ENCODE measurements around the gene MTNR1A.
"Not testable (repeated sequence)": the region's sequence is repeated elsewhere in the genome, so short reads cannot be mapped to it uniquely, and the experiment has no call there.

Gene MTNR1A

DNA sequence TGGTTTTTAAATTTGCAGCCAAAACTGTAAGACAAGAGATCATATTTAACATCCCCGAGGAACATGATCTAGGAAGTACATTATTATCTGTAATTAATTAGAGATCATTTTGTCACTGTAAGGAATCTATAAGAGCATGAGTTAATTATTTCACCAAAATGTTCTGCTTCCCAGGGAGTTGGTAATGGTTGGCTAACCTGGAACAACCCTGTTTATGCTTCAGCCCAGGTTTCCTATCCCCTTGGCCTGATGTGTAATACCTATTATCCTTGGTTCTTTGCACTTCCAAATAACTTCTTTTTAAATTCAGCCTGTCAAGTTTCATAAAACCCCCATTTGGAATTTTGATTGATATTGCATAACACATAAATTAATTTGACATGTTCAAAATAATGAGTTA is 6.4 kb upstream of the MTNR1A start:
- DNase-seq (ENCODE audit: low read depth): no peak

DNA sequence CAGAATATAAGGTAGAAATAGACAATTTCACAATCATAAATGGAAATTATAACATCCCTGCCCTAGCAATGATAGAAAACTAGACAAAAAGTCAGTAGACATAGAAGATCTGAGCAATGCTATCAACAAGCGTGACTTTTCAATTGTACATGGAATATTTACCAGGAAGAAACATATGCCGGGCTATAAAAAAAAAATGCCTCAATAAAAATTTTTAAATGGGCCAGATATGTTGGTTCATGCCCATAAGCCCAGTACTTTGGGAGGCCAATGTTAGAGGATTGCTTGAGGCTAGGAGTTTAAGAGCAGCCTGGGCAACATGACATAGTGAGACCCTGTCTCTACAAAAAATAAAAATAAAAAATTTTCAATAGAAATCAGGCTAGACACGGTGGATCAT is 5.3 kb upstream of the MTNR1A start:
- no peak for DNase-seq (ENCODE audit: low read depth)

DNA sequence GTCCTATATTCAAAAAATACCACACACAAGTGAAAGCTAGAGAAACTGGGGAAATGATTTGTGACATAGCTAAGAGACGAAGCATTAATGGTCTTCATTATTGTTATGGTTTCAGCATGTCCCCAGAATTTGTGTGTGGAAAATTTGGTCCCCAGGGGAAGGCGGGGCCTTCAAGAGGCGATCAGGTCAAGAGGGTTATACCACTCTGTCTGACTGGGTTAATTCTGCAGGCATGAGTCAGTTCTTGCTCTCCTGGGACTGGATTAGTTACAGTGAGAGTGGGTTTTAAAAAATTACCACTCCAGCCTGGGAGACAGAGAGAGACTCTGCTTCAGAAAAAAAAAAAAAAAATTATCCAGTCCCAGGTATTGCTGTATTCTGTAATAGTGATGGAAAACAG is 2.1 kb upstream of the MTNR1A start:
- DNase-seq (ENCODE audit: low read depth): no peak

DNA sequence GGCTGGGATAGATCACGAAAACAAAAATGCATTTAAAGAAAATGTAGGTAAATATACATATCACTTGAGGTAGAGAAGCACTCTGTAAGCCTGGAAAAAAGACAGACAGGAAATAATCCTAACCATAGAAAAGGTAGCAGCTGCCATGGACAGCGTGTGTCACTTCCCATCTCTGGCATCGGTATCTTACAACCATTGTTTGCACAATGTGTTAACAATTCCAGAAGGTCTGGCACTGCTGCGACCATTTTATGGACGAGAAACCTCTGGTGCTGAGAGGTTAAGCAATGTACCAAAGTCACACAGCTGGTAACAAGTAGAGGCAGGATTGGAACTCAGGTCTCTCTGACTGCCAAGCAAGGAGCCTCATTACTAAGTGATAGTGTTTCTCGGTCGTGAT is 1.7 kb upstream of the MTNR1A start:
- DNase-seq (ENCODE audit: low read depth): no peak

DNA sequence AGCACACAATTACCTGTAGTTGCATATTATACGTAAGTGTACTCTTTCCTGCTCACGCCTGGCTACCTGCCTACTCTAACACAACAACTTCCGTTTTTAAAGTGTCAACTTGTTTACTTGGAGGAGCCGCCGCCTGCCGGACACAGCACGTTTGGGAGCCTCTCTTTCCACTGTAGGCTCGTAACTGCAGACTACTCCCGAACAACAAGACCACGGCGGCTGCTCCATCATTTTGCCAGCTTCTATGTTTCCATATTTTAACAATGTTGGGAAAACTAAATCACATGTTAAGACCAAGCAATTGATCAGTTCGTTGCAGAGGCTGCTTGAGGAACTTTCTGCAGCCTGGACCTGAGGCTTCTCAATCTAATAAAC is 841 bp downstream of the MTNR1A start:
- no peak for DNase-seq (ENCODE audit: low read depth)

DNA sequence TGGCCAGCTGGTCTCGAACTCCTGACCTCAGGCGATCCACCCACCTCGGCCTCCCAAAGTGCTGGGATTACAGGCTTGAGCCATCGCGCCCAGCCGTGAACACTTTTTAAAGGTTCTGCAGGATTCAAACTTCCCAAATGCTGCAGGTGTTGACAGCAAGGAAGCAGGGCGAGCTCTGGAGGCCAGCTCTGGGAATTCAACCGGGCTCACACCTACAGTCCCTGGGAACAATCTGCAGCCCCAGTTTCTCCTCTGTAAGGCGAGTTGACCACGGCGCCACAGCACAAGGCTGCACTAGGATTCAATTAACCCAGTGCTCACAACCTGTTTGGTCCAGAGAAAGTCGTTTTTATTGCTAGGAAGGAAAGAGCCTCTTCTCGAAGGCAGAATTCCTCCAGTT is 1.6 kb downstream of the MTNR1A start:
- DNase-seq (ENCODE audit: low read depth): no peak

DNA sequence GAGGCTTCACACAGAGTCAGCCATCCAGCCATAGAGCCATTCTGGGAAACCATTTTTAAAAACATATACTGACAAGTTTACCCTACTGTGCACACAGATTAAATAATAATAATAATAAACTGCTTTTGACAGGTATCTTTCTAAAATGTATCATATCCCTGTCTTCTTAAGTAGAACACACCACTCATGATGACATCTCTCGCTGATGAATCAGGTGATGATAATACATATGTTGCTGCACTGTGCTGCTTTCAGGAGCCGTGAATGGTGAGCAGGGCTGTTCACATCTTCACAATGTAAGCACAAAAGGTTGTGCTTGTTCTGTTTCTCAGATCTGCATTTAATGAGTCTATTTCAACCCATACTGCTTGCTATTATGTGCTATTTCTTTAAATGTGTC is 3.5 kb downstream of the MTNR1A start:
- no peak for DNase-seq (ENCODE audit: low read depth)

DNA sequence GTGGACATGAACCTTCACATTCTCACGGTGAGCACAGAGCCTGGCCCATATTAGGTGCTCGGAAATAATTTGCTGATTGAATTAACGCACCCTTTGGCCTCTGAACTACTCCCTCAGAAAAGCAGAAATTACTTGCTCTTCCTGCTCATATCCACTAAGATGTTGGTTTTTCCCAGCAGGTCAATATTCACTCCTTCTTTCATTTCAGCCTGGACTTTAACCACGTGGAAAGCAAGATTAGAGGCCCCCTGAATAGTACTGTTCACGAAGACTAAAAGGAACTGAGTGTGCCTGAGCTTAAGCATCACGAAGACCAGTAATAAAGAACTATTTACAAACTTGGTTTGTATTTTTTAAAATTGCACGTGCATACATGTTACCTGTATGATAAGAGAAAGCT is 9.9 kb downstream of the MTNR1A start:
- DNase-seq (ENCODE audit: low read depth): no peak

DNA sequence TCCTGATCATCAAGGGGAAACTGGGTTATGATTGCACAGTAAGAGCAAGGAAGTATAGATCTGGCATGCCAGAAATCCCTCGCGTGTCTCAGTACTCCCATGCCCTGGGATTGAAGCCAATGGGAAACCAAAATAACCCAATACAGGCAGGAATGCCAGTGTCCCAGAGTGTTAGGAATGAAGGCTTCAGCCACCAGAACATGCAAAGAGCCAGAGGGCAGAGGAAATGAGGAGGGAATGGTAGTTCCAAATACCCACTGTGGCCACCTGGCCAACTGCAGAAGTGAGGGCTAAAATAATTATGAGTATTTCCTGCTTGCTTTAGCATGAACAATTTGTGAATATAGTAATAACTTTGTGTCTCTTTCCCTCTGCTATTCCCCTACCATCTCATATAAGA is 12.2 kb downstream of the MTNR1A start:
- DNase-seq (ENCODE audit: low read depth): no peak

DNA sequence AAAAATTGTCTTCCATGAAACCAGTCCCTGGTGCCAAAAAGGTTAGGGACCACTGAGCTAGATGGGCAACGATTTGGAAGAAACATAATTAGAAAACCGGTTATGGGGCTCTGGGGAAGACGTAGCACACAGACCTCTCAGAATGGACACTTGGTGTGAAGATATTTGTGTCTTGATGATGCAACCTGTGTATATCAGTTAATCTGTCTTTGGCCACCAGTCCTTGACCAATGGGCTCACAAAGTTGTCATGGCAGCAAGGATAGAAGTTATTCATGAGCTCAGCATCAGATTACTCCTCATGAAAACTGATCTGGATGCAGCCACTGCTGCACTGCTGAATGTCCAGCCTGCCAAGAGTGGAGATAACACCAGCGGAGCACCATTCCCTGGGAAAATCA is 13.6 kb downstream of the MTNR1A start:
- DNase-seq (ENCODE audit: low read depth): no peak

DNA sequence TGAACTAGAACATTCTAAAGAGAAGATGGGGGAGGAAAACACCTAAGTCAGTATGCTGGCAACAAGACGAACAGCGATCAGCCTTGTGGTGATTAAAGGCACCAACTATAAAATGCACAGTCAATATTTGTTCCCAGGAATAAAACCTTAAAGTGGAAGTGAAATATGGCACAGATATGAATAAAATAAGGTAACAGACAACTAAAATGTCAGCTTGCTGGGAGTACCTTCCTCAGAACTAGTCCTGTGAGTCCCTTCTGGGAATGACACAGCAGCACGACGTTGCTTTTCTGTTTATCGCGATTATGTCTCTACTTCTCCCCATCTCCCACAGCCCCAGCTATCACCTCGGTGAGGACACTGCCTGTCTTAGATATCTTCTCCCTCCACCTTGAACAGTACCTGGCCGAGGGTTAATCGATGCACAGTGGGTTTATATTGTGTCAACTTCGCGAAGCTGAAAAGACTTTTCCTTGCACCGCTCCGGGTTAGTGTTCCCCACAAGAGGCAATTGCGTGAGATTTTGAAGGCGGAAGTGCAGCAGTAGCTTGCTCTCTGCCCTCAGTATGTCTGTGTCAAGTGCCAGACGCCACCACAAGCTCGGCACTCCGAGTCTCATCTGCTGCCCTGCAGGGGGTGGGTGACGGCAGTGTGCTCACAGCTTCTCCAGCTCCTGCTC is 17.4 kb downstream of the MTNR1A start:
- DNase-seq (ENCODE audit: low read depth): no peak

DNA sequence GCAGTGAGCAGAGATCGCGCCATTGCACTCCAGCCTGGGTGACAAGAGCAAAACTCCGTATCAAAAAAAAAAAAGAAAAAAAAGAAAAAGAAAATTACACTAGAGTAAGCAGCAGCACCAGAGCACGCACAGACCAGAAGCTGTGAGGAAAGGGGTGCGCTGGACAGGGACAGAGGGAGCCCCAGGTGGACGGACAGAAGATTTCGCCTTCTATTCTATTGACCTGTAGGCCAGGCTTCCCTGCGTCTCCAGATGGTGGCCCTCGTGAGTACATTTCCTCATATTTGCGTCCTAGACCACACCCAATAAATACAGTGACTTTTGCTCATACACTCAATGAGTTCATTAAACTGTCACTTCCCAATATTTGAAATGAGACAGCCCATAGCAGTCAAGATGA is 19.1 kb downstream of the MTNR1A start:
- no peak for DNase-seq (ENCODE audit: low read depth)

DNA sequence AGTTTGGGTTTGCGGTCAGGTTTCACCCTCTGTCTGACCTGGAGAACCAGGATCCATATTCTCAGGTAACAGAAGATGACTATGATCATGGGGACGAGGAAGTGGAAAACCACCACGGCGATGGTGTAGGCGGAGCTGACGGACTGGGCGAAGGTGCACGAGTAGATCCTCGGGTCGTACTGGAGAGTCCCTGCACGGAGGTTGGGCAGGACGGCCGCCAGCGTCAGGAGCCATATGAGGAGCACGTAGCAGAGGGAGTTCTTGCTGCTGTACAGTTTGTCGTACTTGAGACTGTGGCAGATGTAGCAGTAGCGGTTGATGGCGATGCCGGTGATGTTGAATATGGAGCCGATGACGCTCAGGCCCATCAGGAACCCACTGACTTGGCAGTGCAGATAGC is 21.3 kb downstream of the MTNR1A start:
- DNase-seq (ENCODE audit: low read depth): no peak

DNA sequence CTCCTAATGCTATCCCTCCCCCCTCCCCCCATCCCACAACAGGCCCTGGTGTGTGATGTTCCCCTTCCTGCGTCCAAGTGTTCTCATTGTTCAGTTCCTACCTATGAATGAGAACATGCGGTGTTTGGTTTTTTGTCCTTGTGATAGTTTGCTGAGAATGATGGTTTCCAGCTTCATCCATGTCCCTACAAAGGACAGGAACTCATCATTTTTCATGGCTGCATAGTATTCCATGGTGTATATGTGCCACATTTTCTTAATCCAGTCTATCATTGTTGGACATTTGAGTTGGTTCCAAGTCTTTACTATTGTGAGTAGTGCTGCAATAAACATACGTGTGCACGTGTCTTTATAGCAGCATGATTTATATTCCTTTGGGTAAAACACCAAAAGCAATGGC is 31.4 kb downstream of the MTNR1A start:
- not testable (repeated sequence) for DNase-seq (ENCODE audit: low read depth)

DNA sequence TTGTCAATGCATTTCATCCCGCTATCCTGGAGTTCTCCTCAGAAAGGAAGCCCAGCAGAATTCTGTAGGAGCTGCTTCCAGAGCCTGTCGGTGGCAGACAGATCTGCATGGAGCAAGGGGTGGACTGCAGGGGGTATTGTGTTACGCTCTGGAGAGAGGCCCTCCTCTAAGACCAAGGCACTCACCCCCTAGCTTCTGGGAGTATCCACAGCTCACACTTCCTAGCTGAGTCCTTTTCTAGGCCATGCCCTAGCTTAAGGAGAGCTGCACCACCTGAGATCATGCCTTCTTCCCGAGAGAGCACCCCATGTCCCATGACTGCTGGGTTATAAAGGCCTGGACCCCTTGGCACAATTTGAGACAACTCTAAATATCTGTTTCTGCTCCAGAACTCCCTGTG is 39.1 kb downstream of the MTNR1A start:
- no peak for DNase-seq (ENCODE audit: low read depth)

DNA sequence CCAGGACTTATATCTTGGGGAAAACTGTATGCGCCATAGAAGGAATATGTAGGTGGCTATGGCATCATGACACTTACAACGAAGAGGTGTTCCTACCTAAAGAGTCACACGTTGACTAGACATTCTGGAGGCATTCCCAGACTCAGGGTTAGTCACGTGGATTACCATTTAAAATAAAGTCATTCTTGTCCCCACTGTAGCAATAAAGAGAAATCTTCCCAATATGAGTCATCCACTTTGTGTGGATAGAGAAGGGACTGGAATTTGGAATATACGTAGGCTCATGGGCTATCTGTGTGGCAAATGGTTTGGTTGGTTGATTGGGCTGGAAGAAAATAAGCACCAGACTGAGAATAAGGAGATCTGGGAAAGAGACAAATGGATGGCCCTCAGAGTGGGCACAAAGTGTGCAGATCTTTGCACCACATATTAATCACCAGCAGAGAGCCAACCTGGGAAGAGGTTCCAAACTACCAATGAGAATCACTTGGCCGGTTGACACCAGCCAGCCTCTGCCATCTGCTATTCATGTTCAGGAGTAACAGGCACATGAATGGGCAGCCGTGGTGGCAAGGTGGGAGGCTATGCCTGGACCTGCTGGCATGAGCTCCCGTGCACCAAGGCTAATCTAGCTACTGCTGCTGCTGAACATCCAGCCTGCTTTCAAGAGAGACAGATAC is 41.0 kb downstream of the MTNR1A start:
- DNase-seq (ENCODE audit: low read depth): no peak

DNA sequence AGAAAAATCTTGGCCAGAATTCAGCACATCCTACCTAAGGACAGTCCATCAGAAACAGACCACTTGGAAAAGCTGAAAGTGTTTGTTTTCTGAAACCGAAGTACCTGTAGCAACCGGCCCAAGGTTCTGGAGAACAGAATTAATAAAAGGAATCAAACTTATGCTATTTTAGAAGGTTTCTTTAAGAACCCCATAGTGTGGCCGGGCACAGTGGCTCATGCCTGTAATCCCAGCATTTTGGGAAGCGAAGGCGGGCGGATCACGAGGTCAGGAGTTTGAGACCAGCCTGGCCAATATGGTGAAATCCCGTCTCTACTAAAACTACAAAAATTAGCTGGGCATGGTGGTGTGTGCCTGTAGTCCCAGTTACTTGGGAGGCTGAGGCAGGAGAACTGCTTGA is 50.6 kb downstream of the MTNR1A start:
- DNase-seq (ENCODE audit: low read depth): not testable (repeated sequence)

DNA sequence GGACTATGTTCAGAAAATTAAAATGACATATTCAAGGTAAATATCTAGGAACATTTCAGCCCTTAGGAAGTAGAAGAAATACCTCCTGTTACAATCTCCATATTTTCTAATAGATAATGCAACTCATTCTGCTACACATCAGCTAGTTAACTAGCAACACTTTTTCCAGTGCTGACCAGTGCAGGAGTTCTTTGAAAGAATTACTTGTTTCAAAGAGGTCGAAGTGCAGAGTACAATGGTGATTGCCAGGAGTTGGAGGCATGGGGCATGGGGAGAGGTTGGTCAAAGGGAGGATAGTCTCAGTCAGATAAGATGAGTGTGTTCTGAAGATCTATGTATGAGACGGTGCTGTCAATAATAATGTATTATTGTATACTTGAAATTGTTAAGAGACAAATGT is 53.1 kb downstream of the MTNR1A start:
- no peak for DNase-seq (ENCODE audit: low read depth)

DNA sequence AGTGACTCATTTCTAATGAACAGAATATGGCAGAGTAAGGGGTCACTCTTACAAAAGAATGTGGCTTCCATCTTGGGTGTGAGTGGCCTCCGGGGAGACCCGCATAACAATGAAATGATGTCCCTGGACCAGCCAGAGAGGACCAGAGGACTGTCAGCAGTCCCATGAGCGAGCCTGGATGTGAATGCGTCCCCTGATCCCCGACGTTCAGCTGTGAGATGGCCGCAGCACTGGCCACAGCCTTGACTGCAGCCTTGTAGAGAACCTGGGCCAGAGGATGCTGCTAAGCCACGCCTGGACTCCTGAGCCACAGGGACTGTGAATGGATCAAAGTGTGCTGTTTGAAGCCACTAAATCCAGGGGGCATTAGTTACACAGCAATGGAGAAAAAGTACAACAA is 53.8 kb downstream of the MTNR1A start:
- DNase-seq (ENCODE audit: low read depth): no peak

DNA sequence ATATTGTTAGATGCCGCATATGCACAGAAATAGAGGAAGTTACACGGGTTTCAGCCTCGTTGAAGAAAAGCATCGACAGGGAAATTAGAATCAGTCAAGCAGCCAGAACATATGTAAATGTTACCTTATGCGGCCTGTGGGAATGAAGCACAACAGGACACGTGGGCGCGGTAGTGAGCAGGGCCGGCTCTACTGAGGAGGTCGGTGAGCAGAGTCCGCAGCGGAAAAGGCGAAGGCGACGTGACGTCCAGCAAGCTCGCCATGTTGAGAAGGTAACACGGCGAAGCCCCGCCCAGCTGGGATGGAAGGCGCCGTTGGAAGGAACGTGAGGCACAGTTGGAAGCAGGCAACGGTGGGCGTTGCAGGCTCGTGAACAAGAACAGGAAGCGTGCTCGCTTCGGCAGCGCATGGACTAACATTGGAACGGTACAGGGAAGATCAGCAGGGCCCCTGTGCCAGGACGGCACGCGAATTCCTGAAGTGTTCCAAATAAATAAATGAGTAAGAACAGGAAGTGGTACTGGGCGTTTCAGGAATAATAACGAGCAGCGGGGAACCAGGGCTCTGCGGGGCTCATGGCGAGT is 54.6 kb downstream of the MTNR1A start:
- DNase-seq (ENCODE audit: low read depth): no peak

DNA sequence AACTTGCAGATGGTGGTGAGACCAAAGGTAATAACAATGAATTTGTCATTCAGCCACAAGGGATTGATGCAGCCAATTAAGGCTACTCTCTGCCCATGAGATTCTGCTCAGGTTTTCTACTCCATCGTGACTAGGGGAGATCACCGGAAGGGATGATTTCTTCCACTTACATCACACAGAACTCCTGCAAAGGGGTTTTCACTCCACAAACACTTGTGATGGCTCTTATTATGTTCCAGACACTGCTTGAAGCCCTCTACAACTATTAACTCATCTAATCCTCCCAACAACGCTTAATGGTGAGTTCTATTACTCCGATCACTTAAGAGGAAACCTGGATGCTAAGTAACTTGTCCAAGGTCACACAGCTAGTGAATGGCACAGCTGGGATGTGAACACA is 55.9 kb downstream of the MTNR1A start:
- no peak for DNase-seq (ENCODE audit: low read depth)

DNA sequence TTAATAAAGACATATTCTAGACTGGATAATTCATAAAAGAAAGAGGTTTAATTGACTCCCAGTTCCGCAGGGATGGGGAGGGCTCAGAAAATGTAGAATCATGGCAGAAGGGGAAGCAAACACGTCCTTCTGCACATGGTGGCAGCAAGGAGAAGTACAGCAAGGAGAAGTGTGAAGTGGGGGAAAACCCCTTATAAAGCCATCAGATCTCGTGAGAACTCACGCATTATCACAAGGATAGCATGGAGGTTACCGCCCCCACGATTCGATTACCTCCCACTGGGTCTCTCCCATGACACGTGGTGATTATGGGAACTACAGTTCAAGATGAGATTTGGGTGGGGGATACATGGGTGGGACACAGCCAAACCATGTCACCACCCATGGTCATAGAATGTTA is 58.3 kb downstream of the MTNR1A start:
- DNase-seq (ENCODE audit: low read depth): no peak

DNA sequence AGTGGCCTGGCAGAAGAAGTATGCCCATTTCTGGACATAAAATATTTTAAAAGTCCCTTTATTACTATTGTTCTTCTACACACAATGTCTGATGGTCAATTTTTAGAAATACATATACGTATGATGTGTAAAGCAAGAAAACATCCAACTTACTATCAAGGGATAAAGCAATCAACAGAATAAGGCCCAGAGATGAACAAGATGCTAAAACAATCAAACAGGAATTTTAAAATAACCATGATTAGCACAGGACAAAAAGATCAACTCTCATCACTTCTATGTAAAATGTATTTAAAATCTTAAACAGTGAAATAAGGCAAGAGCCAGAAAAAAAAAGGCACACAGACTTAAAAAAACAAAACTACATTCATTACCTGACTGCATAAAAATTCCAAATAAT is 60.9 kb downstream of the MTNR1A start:
- no peak for DNase-seq (ENCODE audit: low read depth)

DNA sequence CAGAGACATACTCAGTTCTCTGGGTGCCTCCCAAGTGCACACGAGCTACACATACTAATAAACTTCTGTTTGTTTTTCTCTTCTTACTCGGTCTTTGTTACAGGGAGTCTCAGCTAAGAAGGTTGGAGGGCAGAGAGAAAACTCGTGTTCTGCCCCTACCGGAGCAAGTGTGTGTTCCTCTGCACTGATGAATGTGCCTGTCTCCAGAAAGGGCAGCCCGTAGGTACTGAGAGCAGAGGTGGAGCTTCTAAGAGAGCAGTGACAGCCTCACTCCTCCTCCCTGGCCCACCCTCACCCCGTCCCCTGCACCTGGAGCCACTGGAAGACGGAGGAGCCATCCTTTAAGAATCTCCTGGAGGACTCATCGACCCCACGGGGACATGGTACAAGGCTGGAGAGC is 67.6 kb downstream of the MTNR1A start:
- DNase-seq (ENCODE audit: low read depth): no peak
